Measurements from ENCODE around the gene MAP3K4. TPM values are rescaled to one million over a fixed set of nuclear protein-coding genes. Genes with fewer than 3 reads are reported as not detected.

Gene MAP3K4, protein sequence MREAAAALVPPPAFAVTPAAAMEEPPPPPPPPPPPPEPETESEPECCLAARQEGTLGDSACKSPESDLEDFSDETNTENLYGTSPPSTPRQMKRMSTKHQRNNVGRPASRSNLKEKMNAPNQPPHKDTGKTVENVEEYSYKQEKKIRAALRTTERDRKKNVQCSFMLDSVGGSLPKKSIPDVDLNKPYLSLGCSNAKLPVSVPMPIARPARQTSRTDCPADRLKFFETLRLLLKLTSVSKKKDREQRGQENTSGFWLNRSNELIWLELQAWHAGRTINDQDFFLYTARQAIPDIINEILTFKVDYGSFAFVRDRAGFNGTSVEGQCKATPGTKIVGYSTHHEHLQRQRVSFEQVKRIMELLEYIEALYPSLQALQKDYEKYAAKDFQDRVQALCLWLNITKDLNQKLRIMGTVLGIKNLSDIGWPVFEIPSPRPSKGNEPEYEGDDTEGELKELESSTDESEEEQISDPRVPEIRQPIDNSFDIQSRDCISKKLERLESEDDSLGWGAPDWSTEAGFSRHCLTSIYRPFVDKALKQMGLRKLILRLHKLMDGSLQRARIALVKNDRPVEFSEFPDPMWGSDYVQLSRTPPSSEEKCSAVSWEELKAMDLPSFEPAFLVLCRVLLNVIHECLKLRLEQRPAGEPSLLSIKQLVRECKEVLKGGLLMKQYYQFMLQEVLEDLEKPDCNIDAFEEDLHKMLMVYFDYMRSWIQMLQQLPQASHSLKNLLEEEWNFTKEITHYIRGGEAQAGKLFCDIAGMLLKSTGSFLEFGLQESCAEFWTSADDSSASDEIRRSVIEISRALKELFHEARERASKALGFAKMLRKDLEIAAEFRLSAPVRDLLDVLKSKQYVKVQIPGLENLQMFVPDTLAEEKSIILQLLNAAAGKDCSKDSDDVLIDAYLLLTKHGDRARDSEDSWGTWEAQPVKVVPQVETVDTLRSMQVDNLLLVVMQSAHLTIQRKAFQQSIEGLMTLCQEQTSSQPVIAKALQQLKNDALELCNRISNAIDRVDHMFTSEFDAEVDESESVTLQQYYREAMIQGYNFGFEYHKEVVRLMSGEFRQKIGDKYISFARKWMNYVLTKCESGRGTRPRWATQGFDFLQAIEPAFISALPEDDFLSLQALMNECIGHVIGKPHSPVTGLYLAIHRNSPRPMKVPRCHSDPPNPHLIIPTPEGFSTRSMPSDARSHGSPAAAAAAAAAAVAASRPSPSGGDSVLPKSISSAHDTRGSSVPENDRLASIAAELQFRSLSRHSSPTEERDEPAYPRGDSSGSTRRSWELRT (N-terminal part only)
- 37.1 and 51.2 TPM in 2 replicates for total RNA-seq (2021)
- Bru-seq, nascent RNA, result percentile 86 among the genes with signal in this experiment
- BruChase-seq, experiment 1, labeled RNA remaining after a 2-hour chase, result percentile 88 among the genes with signal in this experiment
- percentile 77 among the genes with signal in this experiment for BruChase-seq, experiment 2, labeled RNA remaining after a 6-hour chase
- long read RNA-seq, full-length matches to known transcripts, result 21 of 32 reads
- long read RNA-seq, partial matches to known transcripts, result 4 of 32 reads
- long read RNA-seq, other reads (novel, unspliced or antisense), result 7 of 32 reads

DNA sequence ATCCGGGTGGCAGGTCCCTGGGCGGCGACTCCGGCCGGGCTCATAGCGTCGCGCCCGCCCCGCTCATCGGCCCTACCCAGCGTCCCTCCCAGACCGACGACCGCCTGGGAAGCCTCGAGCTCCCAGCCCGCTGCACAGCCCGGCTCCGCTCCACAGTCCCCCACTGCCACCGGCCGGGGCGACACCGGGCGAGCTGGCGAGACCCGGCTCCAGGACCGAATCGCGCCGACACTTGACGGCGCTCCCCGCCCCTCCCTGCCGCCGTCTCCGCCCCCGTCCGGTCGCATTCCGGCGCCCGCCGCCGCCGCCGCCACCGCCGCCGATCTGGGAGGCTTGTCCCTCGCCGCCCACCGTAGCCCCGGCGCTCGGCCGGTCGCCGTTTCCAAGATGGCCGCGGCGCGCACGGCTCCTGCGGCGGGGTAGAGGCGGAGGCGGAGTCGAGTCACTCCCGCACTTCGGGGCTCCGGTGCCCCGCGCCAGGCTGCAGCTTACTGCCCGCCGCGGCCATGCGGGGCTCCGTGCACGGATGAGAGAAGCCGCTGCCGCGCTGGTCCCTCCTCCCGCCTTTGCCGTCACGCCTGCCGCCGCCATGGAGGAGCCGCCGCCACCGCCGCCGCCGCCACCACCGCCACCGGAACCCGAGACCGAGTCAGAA, at the start of gene MAP3K4:
TSS of gene MAP3K4 (plus strand) at position 364 of the 655 bp plus-strand sequence. CDS start at position 527, 163 bp downstream.
- intact Hi-C loops (cut with micrococcal nuclease; ENCODE audit: unreplicated experiment), result loop anchor here (2.0 to 5.0 kb wide), 2 partner anchors 61 to 381 kb away; no protein-coding TSS in a partner anchor

GRCh38 chr6:160943997-160944396, 47.6 kb upstream of the MAP3K4 start:
- intact Hi-C loops (cut with micrococcal nuclease; ENCODE audit: unreplicated experiment), result no loop called here
- Histone ChIP-seq H3K27me3 (replicated peaks; ENCODE audit: insufficient read depth, low read depth, low read length, poor library complexity) (peaks cover 3% of the 10 kb centered on the region), H3K4me1 (ENCODE audit: insufficient read depth, low read length, poor library complexity, severe bottlenecking) (no peaks in the 10 kb centered on the region), H3K4me3 (ENCODE audit: low read depth, low read length, poor library complexity, severe bottlenecking) (no peak overlapping the region), H3K9me3 (ENCODE audit: low read depth, low read length, poor library complexity, severe bottlenecking) (no peaks in the 10 kb centered on the region), H3K27ac (ENCODE audit: low read depth, low read length, poor library complexity, severe bottlenecking) (no peak overlapping the region), H3K36me3 (ENCODE audit: insufficient read depth, low read length, poor library complexity, severe bottlenecking) (no peaks in the 10 kb centered on the region)
- TF ChIP-seq CTCF (conservative IDR thresholded peaks at IDR 0.05; ENCODE audit: low read depth, low read length) (no peak), EZH2 (IDR thresholded peaks at IDR 0.05; ENCODE audit: borderline replicate concordance, low read depth, low read length, poor library complexity, severe bottlenecking) (no peak)
- ChIA-PET POLR2A (ENCODE audit: low non-redundant PET) (no interaction called here), CTCF (no interaction called here)
- no TSS peak for BruUV-seq (replicated peaks)
- no peak for DNase-seq (ENCODE audit: low spot score)

More for the DNA sequence above, at the start of gene MAP3K4:
- no peaks in the 10 kb centered on the region for H3K27me3 ChIP-seq (replicated peaks; ENCODE audit: insufficient read depth, low read depth, low read length, poor library complexity)
- ChIA-PET CTCF (interaction anchor here (1.1 kb wide), 1 partner anchor 61 kb away, joined by 3 read pairs; no protein-coding TSS in a partner anchor), POLR2A (ENCODE audit: low non-redundant PET) (no interaction called here)
- peak within 1 kb of the TSS; percentile 87 for H3K4me3 ChIP-seq (ENCODE audit: low read depth, low read length, poor library complexity, severe bottlenecking)
- TF ChIP-seq CTCF (conservative IDR thresholded peaks at IDR 0.05; ENCODE audit: low read depth, low read length) (no peak), EZH2 (IDR thresholded peaks at IDR 0.05; ENCODE audit: borderline replicate concordance, low read depth, low read length, poor library complexity, severe bottlenecking) (no peak)
- BruUV-seq (replicated peaks), result no TSS peak
- peaks cover 4% of the 10 kb centered on the region for H3K36me3 ChIP-seq (ENCODE audit: insufficient read depth, low read length, poor library complexity, severe bottlenecking)
- peak within 1 kb of the TSS; percentile 86 for H3K27ac ChIP-seq (ENCODE audit: low read depth, low read length, poor library complexity, severe bottlenecking)
- no peaks in the 10 kb centered on the region for H3K4me1 ChIP-seq (ENCODE audit: insufficient read depth, low read length, poor library complexity, severe bottlenecking)
- H3K9me3 ChIP-seq (ENCODE audit: low read depth, low read length, poor library complexity, severe bottlenecking), result no peaks in the 10 kb centered on the region
- peak; percentile 84 for DNase-seq (ENCODE audit: low spot score)

Data from A673 (cell line).